HepG2 (cell line): ENCODE data around the gene MGST2. TPM values are rescaled to one million over a fixed set of nuclear protein-coding genes. Genes with fewer than 3 reads are reported as not detected.
A peak's percentile ranks its signal among the peaks of the same experiment; 100 is the strongest.

Experiments
- GFI1 ChIP-seq: sonication (generic); formaldehyde crosslinking; IDR thresholded peaks from 2 replicates; pipeline ENCODE4 v1.5.0; 2020; ENCODE audit warnings: missing genetic modification reagents, mild to moderate bottlenecking, borderline replicate concordance
- JDP2 ChIP-seq: sonication (generic); formaldehyde crosslinking; IDR thresholded peaks from 2 replicates; pipeline ENCODE4 v1.8.1; 2022; ENCODE audit warnings: missing genetic modification reagents, borderline replicate concordance
- NFIB ChIP-seq: sonication (generic); formaldehyde crosslinking; IDR thresholded peaks from 2 replicates; pipeline ENCODE4 v1.9.0; 2021; ENCODE audit warnings: missing genetic modification reagents, mild to moderate bottlenecking, borderline replicate concordance
- PHF5A ChIP-seq: IDR thresholded peaks from one replicate; pipeline ENCODE4 v1.6.1; 2018; ENCODE audit warnings: low read depth, missing genetic modification reagents; ENCODE audit not compliant: unreplicated experiment
- PTBP1 ChIP-seq: fragments of 200-400 bp; formaldehyde crosslinking; IDR thresholded peaks from 2 replicates; pipeline ENCODE4 v1.6.1; 2018; ENCODE audit warnings: low read length, low read depth; ENCODE audit not compliant: poor library complexity, severe bottlenecking
- REL ChIP-seq: sonication (generic); formaldehyde crosslinking; conservative IDR thresholded peaks from 2 replicates; pipeline ENCODE4 v1.8.0; 2022; ENCODE audit warnings: mild to moderate bottlenecking, missing genetic modification reagents, moderate library complexity
- SALL1 ChIP-seq: sonication (generic); formaldehyde crosslinking; IDR thresholded peaks from 2 replicates; pipeline ENCODE4 v1.8.0; 2022; ENCODE audit warnings: mild to moderate bottlenecking, missing genetic modification reagents
- SMC3 ChIP-seq: IDR thresholded peaks from 2 replicates; pipeline ENCODE4 v1.6.1; 2011; ENCODE audit warnings: low read length, improper control_type of control experiment
- TBX2 ChIP-seq: sonication (generic); formaldehyde crosslinking; IDR thresholded peaks from 2 replicates; pipeline ENCODE4 v1.5.0; 2020; ENCODE audit warnings: missing genetic modification reagents, mild to moderate bottlenecking, borderline replicate concordance
- TSC22D2 ChIP-seq: sonication (generic); formaldehyde crosslinking; IDR thresholded peaks from 2 replicates; pipeline ENCODE4 v1.5.1; 2020; ENCODE audit warnings: missing genetic modification reagents, mild to moderate bottlenecking, borderline replicate concordance
- ZKSCAN5 ChIP-seq: sonication (generic); formaldehyde crosslinking; IDR thresholded peaks from 2 replicates; pipeline ENCODE4 v1.5.1; 2020; ENCODE audit warnings: mild to moderate bottlenecking, missing genetic modification reagents
- ZNF451 ChIP-seq: sonication (generic); formaldehyde crosslinking; IDR thresholded peaks from 2 replicates; pipeline ENCODE4 v1.5.0; 2020; ENCODE audit warnings: mild to moderate bottlenecking, missing genetic modification reagents
- polyA plus RNA-seq, 8 experiments: library from polyadenylated mRNA; depleted of rRNA in 3 of 8; stranded (reverse) in 7 of 8; unstranded in 1 of 8; fragments of >200 nt; fragmentation: Illumina TruSeq in 4 of 8; extraction: Trizol in 4 of 8; gene quantifications; 2 replicates each; pipeline versions ENCODE4 v1.2.1 to v1.2.3, GENCODE V29; 2011 to 2016; ENCODE audit warnings: low read depth in 4 of 8, missing spikeins in 1 of 8, mixed read lengths in 1 of 8; ENCODE audit not compliant: insufficient read depth in 1 of 8
- total RNA-seq, 5 experiments: library from RNA; depleted of rRNA; stranded (reverse); fragments of >200 nt; fragmentation: Illumina TruSeq; extraction: Trizol; gene quantifications; 2 replicates each; pipeline ENCODE4 v1.2.3, GENCODE V29; 2016; ENCODE audit warnings: low read depth in 1 of 5
- TF ChIP-seq, protein P1 (sequence below): sonication (generic); formaldehyde crosslinking; IDR thresholded peaks from 2 replicates; pipeline ENCODE4 v1.5.1; 2020; ENCODE audit warnings: mild to moderate bottlenecking, missing genetic modification reagents, moderate library complexity
- TF ChIP-seq, protein P2 (sequence below): sonication (generic); formaldehyde crosslinking; IDR thresholded peaks from 2 replicates; pipeline ENCODE4 v1.5.0; 2020; ENCODE audit warnings: mild to moderate bottlenecking, missing genetic modification reagents
- TF ChIP-seq, protein P3 (sequence below): IDR thresholded peaks from 2 replicates; pipeline ENCODE4 v1.6.1; 2018; ENCODE audit warnings: missing genetic modification reagents
- TF ChIP-seq, protein P4 (sequence below): sonication (generic); formaldehyde crosslinking; IDR thresholded peaks from 2 replicates; pipeline ENCODE4 v1.9.0; 2022; ENCODE audit warnings: missing genetic modification reagents, mild to moderate bottlenecking, borderline replicate concordance
- TF ChIP-seq, protein P5 (sequence below): fragments of 450-650 bp; IDR thresholded peaks from 2 replicates; pipeline ENCODE4 v1.6.1; 2017
- TF ChIP-seq, protein P6 (sequence below): sonication (generic); formaldehyde crosslinking; IDR thresholded peaks from 2 replicates; pipeline ENCODE4 v1.5.0; 2020; ENCODE audit warnings: missing genetic modification reagents

Gene MGST2
- total and polyA plus RNA-seq, 2 of the 13 experiments (the other 11 are each of a cell fraction or from before 2014, with no cell fraction given): 205 to 416 TPM

DNA sequence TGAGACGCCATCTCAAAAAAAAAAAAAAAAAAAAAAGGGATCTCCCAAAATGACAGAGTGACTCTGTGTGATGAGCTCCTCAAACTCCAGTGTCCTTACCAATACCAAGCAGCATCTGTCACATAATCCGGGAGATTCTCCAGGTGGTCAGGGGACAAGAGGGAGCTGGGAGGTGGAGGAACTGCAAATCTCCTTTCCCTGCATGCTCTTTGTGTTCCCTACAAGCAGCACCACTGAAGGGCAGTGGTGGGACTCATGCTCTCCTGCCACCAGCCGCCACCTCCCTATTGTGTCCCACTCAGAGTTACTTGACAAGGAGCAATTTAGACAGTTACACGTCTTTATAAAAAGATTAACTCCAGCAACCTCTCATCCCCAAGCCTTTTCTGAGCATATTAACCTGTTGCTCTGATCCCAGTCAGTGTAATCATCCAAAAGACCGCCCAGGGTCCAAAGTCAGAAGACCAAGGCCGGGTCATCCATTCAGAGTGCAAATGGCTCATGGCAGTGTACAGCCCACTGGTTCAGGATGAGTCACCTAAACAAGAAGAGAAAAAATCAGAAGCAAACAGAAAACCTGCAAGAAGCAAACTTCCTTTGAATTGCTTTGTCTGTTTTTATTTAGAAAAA is 23.6 kb downstream of the MGST2 start (continued):
- TF ChIP-seq, protein P1, sequence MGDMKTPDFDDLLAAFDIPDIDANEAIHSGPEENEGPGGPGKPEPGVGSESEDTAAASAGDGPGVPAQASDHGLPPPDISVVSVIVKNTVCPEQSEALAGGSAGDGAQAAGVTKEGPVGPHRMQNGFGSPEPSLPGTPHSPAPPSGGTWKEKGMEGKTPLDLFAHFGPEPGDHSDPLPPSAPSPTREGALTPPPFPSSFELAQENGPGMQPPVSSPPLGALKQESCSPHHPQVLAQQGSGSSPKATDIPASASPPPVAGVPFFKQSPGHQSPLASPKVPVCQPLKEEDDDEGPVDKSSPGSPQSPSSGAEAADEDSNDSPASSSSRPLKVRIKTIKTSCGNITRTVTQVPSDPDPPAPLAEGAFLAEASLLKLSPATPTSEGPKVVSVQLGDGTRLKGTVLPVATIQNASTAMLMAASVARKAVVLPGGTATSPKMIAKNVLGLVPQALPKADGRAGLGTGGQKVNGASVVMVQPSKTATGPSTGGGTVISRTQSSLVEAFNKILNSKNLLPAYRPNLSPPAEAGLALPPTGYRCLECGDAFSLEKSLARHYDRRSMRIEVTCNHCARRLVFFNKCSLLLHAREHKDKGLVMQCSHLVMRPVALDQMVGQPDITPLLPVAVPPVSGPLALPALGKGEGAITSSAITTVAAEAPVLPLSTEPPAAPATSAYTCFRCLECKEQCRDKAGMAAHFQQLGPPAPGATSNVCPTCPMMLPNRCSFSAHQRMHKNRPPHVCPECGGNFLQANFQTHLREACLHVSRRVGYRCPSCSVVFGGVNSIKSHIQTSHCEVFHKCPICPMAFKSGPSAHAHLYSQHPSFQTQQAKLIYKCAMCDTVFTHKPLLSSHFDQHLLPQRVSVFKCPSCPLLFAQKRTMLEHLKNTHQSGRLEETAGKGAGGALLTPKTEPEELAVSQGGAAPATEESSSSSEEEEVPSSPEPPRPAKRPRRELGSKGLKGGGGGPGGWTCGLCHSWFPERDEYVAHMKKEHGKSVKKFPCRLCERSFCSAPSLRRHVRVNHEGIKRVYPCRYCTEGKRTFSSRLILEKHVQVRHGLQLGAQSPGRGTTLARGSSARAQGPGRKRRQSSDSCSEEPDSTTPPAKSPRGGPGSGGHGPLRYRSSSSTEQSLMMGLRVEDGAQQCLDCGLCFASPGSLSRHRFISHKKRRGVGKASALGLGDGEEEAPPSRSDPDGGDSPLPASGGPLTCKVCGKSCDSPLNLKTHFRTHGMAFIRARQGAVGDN (CRISPR knock-in tag): peak; percentile 33; the same call in 1 of the 2 replicates
- TF ChIP-seq NFIB (CRISPR knock-in tag): no peak
- TF ChIP-seq TSC22D2 (CRISPR knock-in tag): no peak; the same call in 1 of the 2 replicates
- TF ChIP-seq REL: no peak
- TF ChIP-seq GFI1: peak; percentile 90
- no peak for TF ChIP-seq ZKSCAN5 (CRISPR knock-in tag)
- TF ChIP-seq PTBP1: no peak
- TF ChIP-seq, protein P2, sequence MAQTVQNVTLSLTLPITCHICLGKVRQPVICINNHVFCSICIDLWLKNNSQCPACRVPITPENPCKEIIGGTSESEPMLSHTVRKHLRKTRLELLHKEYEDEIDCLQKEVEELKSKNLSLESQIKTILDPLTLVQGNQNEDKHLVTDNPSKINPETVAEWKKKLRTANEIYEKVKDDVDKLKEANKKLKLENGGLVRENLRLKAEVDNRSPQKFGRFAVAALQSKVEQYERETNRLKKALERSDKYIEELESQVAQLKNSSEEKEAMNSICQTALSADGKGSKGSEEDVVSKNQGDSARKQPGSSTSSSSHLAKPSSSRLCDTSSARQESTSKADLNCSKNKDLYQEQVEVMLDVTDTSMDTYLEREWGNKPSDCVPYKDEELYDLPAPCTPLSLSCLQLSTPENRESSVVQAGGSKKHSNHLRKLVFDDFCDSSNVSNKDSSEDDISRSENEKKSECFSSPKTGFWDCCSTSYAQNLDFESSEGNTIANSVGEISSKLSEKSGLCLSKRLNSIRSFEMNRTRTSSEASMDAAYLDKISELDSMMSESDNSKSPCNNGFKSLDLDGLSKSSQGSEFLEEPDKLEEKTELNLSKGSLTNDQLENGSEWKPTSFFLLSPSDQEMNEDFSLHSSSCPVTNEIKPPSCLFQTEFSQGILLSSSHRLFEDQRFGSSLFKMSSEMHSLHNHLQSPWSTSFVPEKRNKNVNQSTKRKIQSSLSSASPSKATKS (CRISPR knock-in tag): 0 out of 2 replicates have a peak, but pooled peaks have one; percentile 28
- peak; percentile 31; the same call in 1 of the 2 replicates for TF ChIP-seq SMC3
- TF ChIP-seq, protein P3, sequence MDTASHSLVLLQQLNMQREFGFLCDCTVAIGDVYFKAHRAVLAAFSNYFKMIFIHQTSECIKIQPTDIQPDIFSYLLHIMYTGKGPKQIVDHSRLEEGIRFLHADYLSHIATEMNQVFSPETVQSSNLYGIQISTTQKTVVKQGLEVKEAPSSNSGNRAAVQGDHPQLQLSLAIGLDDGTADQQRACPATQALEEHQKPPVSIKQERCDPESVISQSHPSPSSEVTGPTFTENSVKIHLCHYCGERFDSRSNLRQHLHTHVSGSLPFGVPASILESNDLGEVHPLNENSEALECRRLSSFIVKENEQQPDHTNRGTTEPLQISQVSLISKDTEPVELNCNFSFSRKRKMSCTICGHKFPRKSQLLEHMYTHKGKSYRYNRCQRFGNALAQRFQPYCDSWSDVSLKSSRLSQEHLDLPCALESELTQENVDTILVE: no peak
- TF ChIP-seq PHF5A (CRISPR knock-in tag): peak; percentile 72
- peak; percentile 86 for TF ChIP-seq TBX2 (CRISPR knock-in tag)
- TF ChIP-seq, protein P4, sequence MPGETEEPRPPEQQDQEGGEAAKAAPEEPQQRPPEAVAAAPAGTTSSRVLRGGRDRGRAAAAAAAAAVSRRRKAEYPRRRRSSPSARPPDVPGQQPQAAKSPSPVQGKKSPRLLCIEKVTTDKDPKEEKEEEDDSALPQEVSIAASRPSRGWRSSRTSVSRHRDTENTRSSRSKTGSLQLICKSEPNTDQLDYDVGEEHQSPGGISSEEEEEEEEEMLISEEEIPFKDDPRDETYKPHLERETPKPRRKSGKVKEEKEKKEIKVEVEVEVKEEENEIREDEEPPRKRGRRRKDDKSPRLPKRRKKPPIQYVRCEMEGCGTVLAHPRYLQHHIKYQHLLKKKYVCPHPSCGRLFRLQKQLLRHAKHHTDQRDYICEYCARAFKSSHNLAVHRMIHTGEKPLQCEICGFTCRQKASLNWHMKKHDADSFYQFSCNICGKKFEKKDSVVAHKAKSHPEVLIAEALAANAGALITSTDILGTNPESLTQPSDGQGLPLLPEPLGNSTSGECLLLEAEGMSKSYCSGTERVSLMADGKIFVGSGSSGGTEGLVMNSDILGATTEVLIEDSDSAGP (CRISPR knock-in tag): no peak
- TF ChIP-seq JDP2 (CRISPR knock-in tag): no peak
- TF ChIP-seq, protein P5, sequence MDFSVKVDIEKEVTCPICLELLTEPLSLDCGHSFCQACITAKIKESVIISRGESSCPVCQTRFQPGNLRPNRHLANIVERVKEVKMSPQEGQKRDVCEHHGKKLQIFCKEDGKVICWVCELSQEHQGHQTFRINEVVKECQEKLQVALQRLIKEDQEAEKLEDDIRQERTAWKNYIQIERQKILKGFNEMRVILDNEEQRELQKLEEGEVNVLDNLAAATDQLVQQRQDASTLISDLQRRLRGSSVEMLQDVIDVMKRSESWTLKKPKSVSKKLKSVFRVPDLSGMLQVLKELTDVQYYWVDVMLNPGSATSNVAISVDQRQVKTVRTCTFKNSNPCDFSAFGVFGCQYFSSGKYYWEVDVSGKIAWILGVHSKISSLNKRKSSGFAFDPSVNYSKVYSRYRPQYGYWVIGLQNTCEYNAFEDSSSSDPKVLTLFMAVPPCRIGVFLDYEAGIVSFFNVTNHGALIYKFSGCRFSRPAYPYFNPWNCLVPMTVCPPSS: no peak
- no peak for TF ChIP-seq ZNF451 (CRISPR knock-in tag)
- TF ChIP-seq SALL1 (CRISPR knock-in tag): peak; percentile 89
- TF ChIP-seq, protein P6, sequence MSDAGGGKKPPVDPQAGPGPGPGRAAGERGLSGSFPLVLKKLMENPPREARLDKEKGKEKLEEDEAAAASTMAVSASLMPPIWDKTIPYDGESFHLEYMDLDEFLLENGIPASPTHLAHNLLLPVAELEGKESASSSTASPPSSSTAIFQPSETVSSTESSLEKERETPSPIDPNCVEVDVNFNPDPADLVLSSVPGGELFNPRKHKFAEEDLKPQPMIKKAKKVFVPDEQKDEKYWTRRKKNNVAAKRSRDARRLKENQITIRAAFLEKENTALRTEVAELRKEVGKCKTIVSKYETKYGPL: no peak
